Measurements from ENCODE around the gene TENM4. TPM values are rescaled to one million over a fixed set of nuclear protein-coding genes. Genes with fewer than 3 reads are reported as not detected.

TENM4 gene
- total and polyA plus RNA-seq, 10 of the 15 experiments (the other 5 are each of a cell fraction or from before 2014, with no cell fraction given) = 0.03 to 0.12 (median 0.06) TPM; not detected in 7

GRCh38 chr11:78657441-78657840, 783.4 kb downstream of the TENM4 start (continued):
- TF ChIP-seq ZNF622 (IDR thresholded peaks at IDR 0.05) (no peak), IRF3 (IDR thresholded peaks at IDR 0.05) (no peak)

GRCh38 chr11:78656984-78657383, 783.8 kb downstream of the TENM4 start:
- FAIRE-seq = no peak
- no peak for TF ChIP-seq BCLAF1 (IDR thresholded peaks at IDR 0.05)
- TF ChIP-seq SMAD5 (IDR thresholded peaks at IDR 0.05; ENCODE audit: low read depth) = no peak
- TF ChIP-seq HDAC2 (IDR thresholded peaks at IDR 0.05) = no peak
- no peak for TF ChIP-seq NFYA (IDR thresholded peaks at IDR 0.05; ENCODE audit: borderline replicate concordance, low read depth, low read length)
- TF ChIP-seq NBN (IDR thresholded peaks at IDR 0.05) = no peak
- TF ChIP-seq HDAC6 (IDR thresholded peaks at IDR 0.05; ENCODE audit: unreplicated experiment) = no peak
- no peak for TF ChIP-seq SRF (IDR thresholded peaks at IDR 0.05; ENCODE audit: low read depth in 2 of 2, low read length in 2 of 2)
- TF ChIP-seq ZNF217 (IDR thresholded peaks at IDR 0.05) = no peak
- TF ChIP-seq CHD1 (IDR thresholded peaks at IDR 0.05; ENCODE audit: low read depth, low read length) = no peak
- TF ChIP-seq POLR2A (IDR thresholded peaks at IDR 0.05; ENCODE audit: low read depth, low read length) = no peak
- no peak for TF ChIP-seq IRF4 (IDR thresholded peaks at IDR 0.05; ENCODE audit: low read depth, low read length)
- Histone ChIP-seq H3K4me2 (ENCODE audit: control insufficient read depth, insufficient read depth) (no peak overlapping the region), H3K27ac (ENCODE audit: control insufficient read depth, insufficient read depth) (no peak overlapping the region), H3K9me3 (replicated peaks; ENCODE audit: control insufficient read depth, insufficient read depth, low read length) (no peaks in the 10 kb centered on the region), H3K9ac (ENCODE audit: control insufficient read depth, insufficient read depth, low read length) (no peak overlapping the region), H3K36me3 (ENCODE audit: control insufficient read depth in 2 of 2, insufficient read depth in 2 of 2, low read length in 1 of 2) (no peaks in the 10 kb centered on the region), H3K27me3 (replicated peaks in 1 of 2; ENCODE audit: control insufficient read depth in 2 of 2, insufficient read depth in 2 of 2, low read length in 1 of 2) (peaks cover 0 to 6% of the 10 kb centered on the region in 2 experiments), H2AFZ (ENCODE audit: control insufficient read depth, low read depth, low read length) (no peak overlapping the region), H4K20me1 (ENCODE audit: control insufficient read depth, insufficient read depth) (no peaks in the 10 kb centered on the region), H3K4me1 (ENCODE audit: control insufficient read depth, insufficient read depth, low read length) (no peaks in the 10 kb centered on the region), H3K4me3 (no peak overlapping the region), H3K79me2 (ENCODE audit: control insufficient read depth, insufficient read depth, low read length) (no peaks in the 10 kb centered on the region)
- ChIA-PET CTCF (interaction anchor here (0.5 to 3.6 kb wide), 3 partner anchors 11 to 106 kb away, joined by 3 to 19 read pairs (median 7); no protein-coding TSS in a partner anchor), RAD21 (ENCODE audit: unreplicated experiment) (no interaction called here), POLR2A (no interaction called here), SMC1A (ENCODE audit: uncharacterized antibody, unreplicated experiment) (interaction anchor here (1.3 kb wide), 1 partner anchor 12 kb away, joined by 4 read pairs; no protein-coding TSS in a partner anchor)
- no peak for DNase-seq (ENCODE audit: low read depth, low spot score)
- intact Hi-C loops (cut with micrococcal nuclease; ENCODE audit: unreplicated experiment) = no loop called here
- in situ Hi-C loops (cut with MboI) = no loop called here
- BruUV-seq (replicated peaks) = no TSS peak
- WGBS (ENCODE audit: insufficient coverage, insufficient replicate concordance, low lambda C conversion rate, missing lambda C conversion rate) = 24% methylated on average over 6 of the region's 6 CpGs
- no peak for ATAC-seq
